ENCODE data around the gene UBE2Z.

- no peak for TF ChIP-seq POLR2A (IDR thresholded peaks at IDR 0.05; ENCODE audit: low read depth, low read length)
- TF ChIP-seq CTCF (IDR thresholded peaks at IDR 0.05; ENCODE audit: extremely low read depth in 1 of 2, insufficient read depth in 1 of 2, low read depth in 1 of 2, low read length in 2 of 2) = no peak
- no peak for TF ChIP-seq EZH2 (IDR thresholded peaks at IDR 0.05; ENCODE audit: borderline replicate concordance, low read depth, low read length, severe bottlenecking)
- TF ChIP-seq JUN (IDR thresholded peaks at IDR 0.05; ENCODE audit: borderline replicate concordance, insufficient read depth, insufficient read length, low read depth) = no peak
- TF ChIP-seq FOS (IDR thresholded peaks at IDR 0.05; ENCODE audit: borderline replicate concordance, insufficient read depth, low read length) = no peak
- no peak for TF ChIP-seq MAX (IDR thresholded peaks at IDR 0.05; ENCODE audit: insufficient read depth, insufficient read length)
- TF ChIP-seq MYC (IDR thresholded peaks at IDR 0.05; ENCODE audit: low read depth, low read length) = no peak
- no peak for TF ChIP-seq POLR2AphosphoS5 (IDR thresholded peaks at IDR 0.05; ENCODE audit: insufficient read depth, low read depth, low read length)
Observed at GRCh38 chr17:48905987-48906515, 2.2 kb upstream of the UBE2Z start.

All from endothelial cell of umbilical vein (primary cell).